HCT116 (cell line): ENCODE measurements around the gene MBLAC1. TPM values are rescaled to one million over a fixed set of nuclear protein-coding genes. Genes with fewer than 3 reads are reported as not detected.

ENCODE experiments used
- ATAC-seq: fragments of 200-7000 bp; cut with Tn5 transposase; 2 replicates; pipeline ENCODE4 v1.9.1; 2020; ENCODE audit warnings: mild to moderate bottlenecking, moderate library complexity
- BruUV-seq: library from RNA; stranded (reverse); fragments of 400-500 nt; replicated peaks from 2 replicates; lab custom pipeline; 2021; lab: Mats Ljungman, UMichigan
- CTCF ChIA-PET: fragments of 300-600 bp; sonication (Branson Sonifier 250); formaldehyde crosslinking; loops from one replicate; lab custom pipeline; 2021; ENCODE audit warnings: antibody characterized with exemption; lab: Charles Lee
- POLR2A ChIA-PET: fragments of 300-600, 350-600 bp; sonication (Branson Sonifier 250); formaldehyde crosslinking; loops from one replicate; lab custom pipeline; 2021; ENCODE audit warnings: antibody characterized with exemption; lab: Charles Lee
- RAD21 ChIA-PET, 2 experiments: fragments of 300-600 bp; sonication (Branson Sonifier 250); formaldehyde crosslinking; loops; one replicate each; lab custom pipeline; 2023; ENCODE audit warnings: low total read pairs in 2 of 2; ENCODE audit not compliant: uncharacterized antibody in 2 of 2, unreplicated experiment in 2 of 2, low non-redundant PET in 1 of 2; lab: Charles Lee
- DNase-seq: peaks from one replicate; pipeline ENCODE4 v3.0.0-alpha.2; 2010; ENCODE audit warnings: low read depth, low spot score
- H2AFZ ChIP-seq: fragments of 200-600 bp; shearing (Covaris generic), sonication (generic); 2 replicates; pipeline ENCODE4 v1.6.1; 2017; ENCODE audit warnings: low read depth, mixed run types, mixed read lengths, antibody characterized with exemption, low read length; ENCODE audit not compliant: poor library complexity, severe bottlenecking
- H3K27ac ChIP-seq: 2 replicates; pipeline ENCODE4 v1.5.1; 2012; ENCODE audit warnings: low read depth, low read length
- H3K27me3 ChIP-seq: fragments of 200-600 bp; sonication (generic); 2 replicates; pipeline ENCODE4 v1.6.1; 2016; ENCODE audit warnings: mixed run types, low read length, mixed read lengths; ENCODE audit not compliant: insufficient read depth
- H3K36me3 ChIP-seq, 2 experiments: fragments of 200-500 bp in 1 of 2; fragments of 200-600 bp in 1 of 2; sonication (Bioruptor generic) in 1 of 2; sonication (generic) in 1 of 2; 2 replicates each; pipeline versions ENCODE4 v1.5.1 to v1.6.1; 2014 to 2016; ENCODE audit warnings: low read length in 2 of 2, inconsistent platforms in 1 of 2, mixed read lengths in 1 of 2, mixed run types in 1 of 2; ENCODE audit not compliant: insufficient read depth in 2 of 2, control insufficient read depth in 1 of 2
- H3K4me1 ChIP-seq, 2 experiments: fragments of 200-600 bp in 1 of 2; sonication (generic) in 1 of 2; 2 replicates each; pipeline versions ENCODE4 v1.5.1 to v1.6.1; 2012 to 2017; ENCODE audit warnings: low read length in 2 of 2, inconsistent platforms in 1 of 2, mild to moderate bottlenecking in 1 of 2, mixed read lengths in 1 of 2, mixed run types in 1 of 2, moderate library complexity in 1 of 2; ENCODE audit not compliant: insufficient read depth in 2 of 2, control insufficient read depth in 1 of 2
- H3K4me2 ChIP-seq: fragments of 200-600 bp; sonication (generic); 2 replicates; pipeline ENCODE4 v1.6.1; 2017; ENCODE audit warnings: mixed run types, low read length, mixed read lengths
- H3K4me3 ChIP-seq, 2 experiments: fragments of 200-600 bp in 1 of 2; sonication (generic) in 1 of 2; replicated peaks in 1 of 2; 2 replicates each; pipeline ENCODE4 v1.5.1; 2011 to 2016; ENCODE audit warnings: low read length in 2 of 2, control low read depth in 1 of 2, low read depth in 1 of 2, mild to moderate bottlenecking in 1 of 2, mixed read lengths in 1 of 2, mixed run types in 1 of 2
- H3K79me2 ChIP-seq: fragments of 200-600 bp; sonication (generic); 2 replicates; pipeline ENCODE4 v1.6.1; 2017; ENCODE audit warnings: mild to moderate bottlenecking, mixed run types, low read length, moderate library complexity, mixed read lengths; ENCODE audit not compliant: insufficient read depth
- H3K9ac ChIP-seq: fragments of 200-600 bp; sonication (generic); 2 replicates; pipeline ENCODE4 v1.6.1; 2016; ENCODE audit warnings: low read length, mixed read lengths
- H3K9me2 ChIP-seq: fragments of 200-600 bp; sonication (generic), shearing (Covaris generic); 2 replicates; pipeline ENCODE4 v1.6.1; 2017; ENCODE audit warnings: mixed run types, mild to moderate bottlenecking, moderate library complexity; ENCODE audit not compliant: insufficient read depth
- H3K9me3 ChIP-seq, 2 experiments: fragments of 200-500 bp in 1 of 2; fragments of 200-600 bp in 1 of 2; sonication (Bioruptor generic) in 1 of 2; sonication (generic) in 1 of 2; 2 replicates each; pipeline ENCODE4 v1.6.1; 2014 to 2017; ENCODE audit warnings: low read length in 2 of 2, mixed read lengths in 2 of 2, inconsistent platforms in 1 of 2, low read depth in 1 of 2, mild to moderate bottlenecking in 1 of 2, mixed run types in 1 of 2, moderate library complexity in 1 of 2; ENCODE audit not compliant: control insufficient read depth in 1 of 2, insufficient read depth in 1 of 2
- H4K20me1 ChIP-seq: fragments of 200-600 bp; sonication (generic), shearing (Covaris generic); 2 replicates; pipeline ENCODE4 v1.6.1; 2017; ENCODE audit warnings: mixed run types, mild to moderate bottlenecking, moderate library complexity; ENCODE audit not compliant: insufficient read depth
- CBX3 ChIP-seq: IDR thresholded peaks from 2 replicates; pipeline ENCODE4 v1.6.1; 2012; ENCODE audit warnings: low read depth
- CTCF ChIP-seq, 3 experiments: fragments of 200-600 bp in 1 of 3; sonication (generic) in 1 of 3; IDR thresholded peaks in 2 of 3; conservative IDR thresholded peaks in 1 of 3; 2 replicates each; pipeline ENCODE4 v1.5.1; 2012 to 2017; ENCODE audit warnings: low read depth in 2 of 3, low read length in 2 of 3, antibody characterized with exemption in 1 of 3, borderline replicate concordance in 1 of 3, control low read depth in 1 of 3, mild to moderate bottlenecking in 1 of 3, mixed read lengths in 1 of 3, mixed run types in 1 of 3, moderate library complexity in 1 of 3; ENCODE audit not compliant: insufficient read depth in 1 of 3
- EGR1 ChIP-seq: IDR thresholded peaks from 2 replicates; pipeline ENCODE4 v1.6.1; 2012; ENCODE audit warnings: low read depth
- EZH2 ChIP-seq: fragments of 200-600 bp; sonication (generic); IDR thresholded peaks from 2 replicates; pipeline ENCODE4 v1.6.1; 2017; ENCODE audit warnings: antibody characterized with exemption, mixed run types
- JUND ChIP-seq: IDR thresholded peaks from 2 replicates; pipeline ENCODE4 v1.6.1; 2012
- MAX ChIP-seq: IDR thresholded peaks from 2 replicates; pipeline ENCODE4 v1.6.1; 2012
- POLR2A ChIP-seq: IDR thresholded peaks from 2 replicates; pipeline ENCODE4 v1.7.0; 2011; ENCODE audit warnings: borderline replicate concordance; ENCODE audit not compliant: insufficient read depth, insufficient read length; ENCODE audit errors: extremely low read depth
- SRF ChIP-seq: IDR thresholded peaks from 2 replicates; pipeline ENCODE4 v1.6.1; 2012; ENCODE audit warnings: low read depth
- TCF7L2 ChIP-seq: IDR thresholded peaks from 2 replicates; pipeline ENCODE4 v1.7.0; 2011; ENCODE audit warnings: borderline replicate concordance, inconsistent platforms; ENCODE audit not compliant: insufficient read depth, insufficient read length; ENCODE audit errors: extremely low read depth
- YY1 ChIP-seq: IDR thresholded peaks from 2 replicates; pipeline ENCODE4 v1.6.1; 2011; ENCODE audit warnings: low read length, low read depth, moderate library complexity, mild to moderate bottlenecking; ENCODE audit not compliant: insufficient replicate concordance; ENCODE audit errors: extremely low read depth
- ZFX ChIP-seq: fragments of 450-650 bp; IDR thresholded peaks from 2 replicates; pipeline ENCODE4 v1.6.1; 2017
- ZNF274 ChIP-seq: fragments of 200-500 bp; sonication (Bioruptor generic); IDR thresholded peaks from 2 replicates; pipeline ENCODE4 v1.6.1; 2014; ENCODE audit warnings: mild to moderate bottlenecking, low read depth, low read length, inconsistent platforms
- intact Hi-C: fragments of 100-400 bp; cut with micrococcal nuclease; formaldehyde crosslinking; loops from 2 replicates; pipeline ENCODE4 v1.10.0; 2022
- total RNA-seq: library from RNA; stranded (reverse); gene quantifications from one replicate; pipeline ENCODE4 v1.2.1, GENCODE V29; 2021; ENCODE audit not compliant: unreplicated experiment
- TF ChIP-seq, protein P1 (sequence below): IDR thresholded peaks from 2 replicates; pipeline ENCODE4 v1.6.1; 2012; ENCODE audit warnings: low read depth

The MBLAC1 gene
- total RNA-seq, 1 experiment from 2014 or later, result 2.0 TPM

DNA sequence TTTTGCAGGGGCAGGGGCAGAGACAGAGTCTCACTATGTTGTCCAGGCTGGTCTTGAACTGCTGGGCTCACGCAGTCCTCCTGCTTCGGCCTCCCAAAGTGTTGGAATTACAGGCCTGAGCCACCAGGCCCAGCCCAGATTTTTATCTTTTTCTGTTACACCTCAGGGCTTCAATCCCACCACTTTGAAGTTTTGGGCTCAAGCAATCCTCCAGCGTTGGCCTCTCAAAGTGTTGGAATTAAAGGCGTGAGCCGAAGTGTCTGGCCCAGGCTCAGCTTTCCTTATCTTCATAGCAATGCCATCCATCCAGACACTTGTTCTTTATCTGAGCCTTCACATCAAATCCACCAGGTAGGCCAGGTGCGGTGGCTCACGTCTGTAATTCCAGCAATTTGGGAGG lies 11.7 kb upstream of the MBLAC1 start:
- intact Hi-C loops, result no loop called here
- no peak overlapping the region for H3K4me2 ChIP-seq
- peaks cover 11% of the 10 kb centered on the region for H3K79me2 ChIP-seq
- ATAC-seq, result no peak
- H4K20me1 ChIP-seq, result no peaks in the 10 kb centered on the region
- H2AFZ ChIP-seq, result no peak overlapping the region
- peaks cover under 1 to 12% of the 10 kb centered on the region in 2 experiments for H3K4me1 ChIP-seq
- no peak overlapping the region for H3K9ac ChIP-seq
- DNase-seq, result no peak
- H3K9me3 ChIP-seq, result no peaks in the 10 kb centered on the region
- TF ChIP-seq CBX3 (no peak), POLR2A (no peak), JUND (no peak), CTCF (IDR thresholded peaks at IDR 0.05 in 2 of 3, conservative IDR thresholded peaks at IDR 0.05 in 1 of 3; ENCODE audit: borderline replicate concordance in 1 of 3, insufficient read depth in 1 of 3, low read depth in 2 of 3, low read length in 2 of 3) (no peak), EGR1 (no peak), ZFX (no peak), YY1 (no peak), ZNF274 (no peak), MAX (no peak), EZH2 (no peak), SRF (no peak), TCF7L2 (no peak)
- TF ChIP-seq, protein P1, sequence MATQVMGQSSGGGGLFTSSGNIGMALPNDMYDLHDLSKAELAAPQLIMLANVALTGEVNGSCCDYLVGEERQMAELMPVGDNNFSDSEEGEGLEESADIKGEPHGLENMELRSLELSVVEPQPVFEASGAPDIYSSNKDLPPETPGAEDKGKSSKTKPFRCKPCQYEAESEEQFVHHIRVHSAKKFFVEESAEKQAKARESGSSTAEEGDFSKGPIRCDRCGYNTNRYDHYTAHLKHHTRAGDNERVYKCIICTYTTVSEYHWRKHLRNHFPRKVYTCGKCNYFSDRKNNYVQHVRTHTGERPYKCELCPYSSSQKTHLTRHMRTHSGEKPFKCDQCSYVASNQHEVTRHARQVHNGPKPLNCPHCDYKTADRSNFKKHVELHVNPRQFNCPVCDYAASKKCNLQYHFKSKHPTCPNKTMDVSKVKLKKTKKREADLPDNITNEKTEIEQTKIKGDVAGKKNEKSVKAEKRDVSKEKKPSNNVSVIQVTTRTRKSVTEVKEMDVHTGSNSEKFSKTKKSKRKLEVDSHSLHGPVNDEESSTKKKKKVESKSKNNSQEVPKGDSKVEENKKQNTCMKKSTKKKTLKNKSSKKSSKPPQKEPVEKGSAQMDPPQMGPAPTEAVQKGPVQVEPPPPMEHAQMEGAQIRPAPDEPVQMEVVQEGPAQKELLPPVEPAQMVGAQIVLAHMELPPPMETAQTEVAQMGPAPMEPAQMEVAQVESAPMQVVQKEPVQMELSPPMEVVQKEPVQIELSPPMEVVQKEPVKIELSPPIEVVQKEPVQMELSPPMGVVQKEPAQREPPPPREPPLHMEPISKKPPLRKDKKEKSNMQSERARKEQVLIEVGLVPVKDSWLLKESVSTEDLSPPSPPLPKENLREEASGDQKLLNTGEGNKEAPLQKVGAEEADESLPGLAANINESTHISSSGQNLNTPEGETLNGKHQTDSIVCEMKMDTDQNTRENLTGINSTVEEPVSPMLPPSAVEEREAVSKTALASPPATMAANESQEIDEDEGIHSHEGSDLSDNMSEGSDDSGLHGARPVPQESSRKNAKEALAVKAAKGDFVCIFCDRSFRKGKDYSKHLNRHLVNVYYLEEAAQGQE, result no peak
- ChIA-PET CTCF (no interaction called here), RAD21 (no interaction called here), POLR2A (interaction anchor here (0.7 kb wide), 1 partner anchor 10 kb away, joined by 3 read pairs; no protein-coding TSS in a partner anchor)
- H3K27ac ChIP-seq, result no peak overlapping the region
- H3K27me3 ChIP-seq, result no peaks in the 10 kb centered on the region
- H3K9me2 ChIP-seq, result no peaks in the 10 kb centered on the region
- H3K4me3 ChIP-seq, result no peak overlapping the region
- peaks cover 3 to 5% of the 10 kb centered on the region in 2 experiments; a peak in 3 of 4 replicates for H3K36me3 ChIP-seq
- no TSS peak for BruUV-seq
